OCI-LY1 (cell line): ENCODE results near the gene PPIP5K1.

Experiments
- H2AFZ ChIP-seq: fragments of 200-600 bp; sonication (generic), shearing (Covaris generic); 2 replicates; pipeline ENCODE4 v1.6.0; 2014; ENCODE audit warnings: antibody characterized with exemption, mild to moderate bottlenecking, low read length
- H3F3A ChIP-seq: fragments of 200-600 bp; sonication (generic), shearing (Covaris generic); 2 replicates; pipeline ENCODE4 v1.6.0; 2014; ENCODE audit warnings: mild to moderate bottlenecking, antibody characterized with exemption, low read length, moderate library complexity; ENCODE audit not compliant: insufficient read depth
- H3K27ac ChIP-seq: fragments of 200-600 bp; sonication (generic); 2 replicates; pipeline ENCODE4 v1.5.1; 2014; ENCODE audit warnings: low read length, mixed run types, mild to moderate bottlenecking, low read depth; ENCODE audit not compliant: poor library complexity, severe bottlenecking
- H3K27me3 ChIP-seq: fragments of 200-600 bp; sonication (generic); 2 replicates; pipeline ENCODE4 v1.6.0; 2014; ENCODE audit warnings: antibody characterized with exemption, mild to moderate bottlenecking, low read length, moderate library complexity; ENCODE audit not compliant: insufficient read depth
- H3K36me3 ChIP-seq: fragments of 200-600 bp; sonication (generic); 2 replicates; pipeline ENCODE4 v1.6.1; 2014; ENCODE audit warnings: mild to moderate bottlenecking, antibody characterized with exemption, low read length, moderate library complexity, mixed read lengths; ENCODE audit not compliant: insufficient read depth
- H3K4me1 ChIP-seq: fragments of 200-600 bp; sonication (generic); 2 replicates; pipeline ENCODE4 v1.5.1; 2014; ENCODE audit warnings: mild to moderate bottlenecking, low read length, moderate library complexity; ENCODE audit not compliant: insufficient read depth, severe bottlenecking
- H3K4me2 ChIP-seq: fragments of 200-600 bp; sonication (generic), shearing (Covaris generic); 2 replicates; pipeline ENCODE4 v1.6.1; 2014; ENCODE audit warnings: low read length
- H3K4me3 ChIP-seq: fragments of 200-600 bp; sonication (generic); 2 replicates; pipeline ENCODE4 v1.5.1; 2014; ENCODE audit warnings: low read length, low read depth, mild to moderate bottlenecking, mixed read lengths; ENCODE audit not compliant: poor library complexity, severe bottlenecking
- H3K79me2 ChIP-seq: fragments of 200-600 bp; shearing (Covaris generic); 2 replicates; pipeline ENCODE4 v1.6.1; 2016; ENCODE audit warnings: mixed run types, low read length, mixed read lengths; ENCODE audit not compliant: insufficient read depth
- H3K9ac ChIP-seq: fragments of 200-600 bp; sonication (generic), shearing (Covaris generic); 2 replicates; pipeline ENCODE4 v1.6.1; 2014; ENCODE audit warnings: mild to moderate bottlenecking, low read length, mixed read lengths
- H3K9me2 ChIP-seq: fragments of 200-600 bp; sonication (generic), shearing (Covaris generic); 2 replicates; pipeline ENCODE4 v1.6.1; 2014; ENCODE audit warnings: low read depth, mild to moderate bottlenecking, low read length, mixed read lengths
- H3K9me3 ChIP-seq: fragments of 200-600 bp; shearing (Covaris generic); 2 replicates; pipeline ENCODE4 v1.6.1; 2014; ENCODE audit warnings: low read length, mixed read lengths
- H4K20me1 ChIP-seq: fragments of 200-600 bp; sonication (generic), shearing (Covaris generic); 2 replicates; pipeline ENCODE4 v1.6.0; 2016; ENCODE audit warnings: mild to moderate bottlenecking, low read length; ENCODE audit not compliant: insufficient read depth
- CTCF ChIP-seq: fragments of 200-600 bp; sonication (generic), shearing (Covaris generic); IDR thresholded peaks from 2 replicates; pipeline ENCODE4 v1.5.1; 2017; ENCODE audit warnings: mild to moderate bottlenecking, antibody characterized with exemption, low read length, moderate library complexity, mixed read lengths
- EZH2 ChIP-seq: fragments of 200-600 bp; sonication (generic), shearing (Covaris generic); IDR thresholded peaks from 2 replicates; pipeline ENCODE4 v1.8.0; 2017; ENCODE audit warnings: borderline replicate concordance, mixed run types, mild to moderate bottlenecking, antibody characterized with exemption, low read length, moderate library complexity, mixed read lengths

The PPIP5K1 gene

GRCh38 chr15:43511012-43511885, 78.8 kb downstream of the PPIP5K1 start:
- Histone ChIP-seq H3K9me3 (no peaks in the 10 kb centered on the region), H3K36me3 (no peaks in the 10 kb centered on the region; the same call in 1 of the 2 replicates), H3K9ac (peak overlapping the region; percentile 21; the same call in 1 of the 2 replicates), H2AFZ (no peak overlapping the region), H3K27ac (no peak overlapping the region), H3K4me3 (peak overlapping the region; percentile 74), H3K4me2 (peak overlapping the region; percentile 91), H3F3A (no peaks in the 10 kb centered on the region), H3K9me2 (no peaks in the 10 kb centered on the region), H3K4me1 (peaks cover 22% of the 10 kb centered on the region), H4K20me1 (no peaks in the 10 kb centered on the region), H3K79me2 (no peaks in the 10 kb centered on the region), H3K27me3 (peaks cover 6% of the 10 kb centered on the region; the same call in 1 of the 2 replicates)
- no peak for TF ChIP-seq EZH2

- Histone ChIP-seq H3K4me3 (peak overlapping the region; percentile 74), H3K4me1 (peaks cover 13% of the 10 kb centered on the region), H3K36me3 (no peaks in the 10 kb centered on the region; the same call in 1 of the 2 replicates), H3K79me2 (no peaks in the 10 kb centered on the region), H2AFZ (peak overlapping the region; percentile 51; the same call in 1 of the 2 replicates), H3K9ac (peak overlapping the region; percentile 73), H3K4me2 (peak overlapping the region; percentile 91), H4K20me1 (no peaks in the 10 kb centered on the region), H3K27ac (peak overlapping the region; percentile 69), H3K9me3 (no peaks in the 10 kb centered on the region), H3K27me3 (peaks cover 6% of the 10 kb centered on the region; the same call in 1 of the 2 replicates), H3F3A (no peaks in the 10 kb centered on the region), H3K9me2 (no peaks in the 10 kb centered on the region)
- TF ChIP-seq EZH2, result no peak
- no peak for TF ChIP-seq CTCF
Observed at GRCh38 chr15:43510200-43511011, 79.6 kb downstream of the PPIP5K1 start.

GRCh38 chr15:43509660-43510199, 80.3 kb downstream of the PPIP5K1 start:
- Histone ChIP-seq H3K27ac (peak overlapping the region; percentile 69), H3F3A (no peaks in the 10 kb centered on the region), H2AFZ (no peak overlapping the region), H3K4me2 (peak overlapping the region; percentile 91), H3K4me3 (peak overlapping the region; percentile 74), H3K9me3 (no peaks in the 10 kb centered on the region), H3K9me2 (no peaks in the 10 kb centered on the region), H3K79me2 (no peaks in the 10 kb centered on the region), H3K9ac (peak overlapping the region; percentile 73), H3K27me3 (peaks cover 6% of the 10 kb centered on the region; the same call in 1 of the 2 replicates), H3K36me3 (no peaks in the 10 kb centered on the region; the same call in 1 of the 2 replicates), H3K4me1 (peaks cover 12% of the 10 kb centered on the region), H4K20me1 (no peaks in the 10 kb centered on the region)
- TF ChIP-seq EZH2 (no peak), CTCF (no peak)
